Measurements from ENCODE around the gene PRDM8.
"Not testable (repeated sequence)": the region's sequence is repeated elsewhere in the genome, so short reads cannot be mapped to it uniquely, and the experiment has no call there.

Gene PRDM8

GRCh38 chr4:80231180-80231579, 33.9 kb downstream of the PRDM8 start:
- DNase-seq = no peak

- no peak for DNase-seq
These were observed 35.5 kb downstream of the PRDM8 start for GRCh38 chr4:80232707-80233370.

GRCh38 chr4:80233390-80233789, 36.1 kb downstream of the PRDM8 start:
- DNase-seq = no peak

GRCh38 chr4:80235451-80235850, 38.1 kb downstream of the PRDM8 start:
- no peak for DNase-seq

DNA sequence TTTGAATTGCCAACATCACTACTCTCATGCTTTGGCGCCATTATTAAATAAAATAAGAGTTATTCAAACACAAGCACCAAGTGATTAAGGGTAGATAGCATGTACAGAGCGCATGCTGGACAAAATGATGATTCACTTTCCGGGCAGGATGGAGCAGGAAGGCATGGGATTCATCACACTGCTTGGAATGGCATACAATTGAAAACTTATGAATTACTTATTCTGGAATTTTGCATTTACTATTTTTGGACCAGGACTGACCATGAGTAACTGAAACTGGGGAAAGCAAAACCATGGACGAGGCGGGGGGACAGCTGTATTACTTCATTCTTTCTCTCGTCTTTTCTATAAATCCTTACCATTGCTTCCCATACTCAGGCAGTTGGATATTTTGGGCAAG, 40.7 kb downstream of the PRDM8 start:
- no peak for DNase-seq

GRCh38 chr4:80239480-80240150, 42.3 kb downstream of the PRDM8 start:
- no peak for DNase-seq

- DNase-seq = no peak
These were observed 43.7 kb downstream of the PRDM8 start for GRCh38 chr4:80240976-80241375.

DNA sequence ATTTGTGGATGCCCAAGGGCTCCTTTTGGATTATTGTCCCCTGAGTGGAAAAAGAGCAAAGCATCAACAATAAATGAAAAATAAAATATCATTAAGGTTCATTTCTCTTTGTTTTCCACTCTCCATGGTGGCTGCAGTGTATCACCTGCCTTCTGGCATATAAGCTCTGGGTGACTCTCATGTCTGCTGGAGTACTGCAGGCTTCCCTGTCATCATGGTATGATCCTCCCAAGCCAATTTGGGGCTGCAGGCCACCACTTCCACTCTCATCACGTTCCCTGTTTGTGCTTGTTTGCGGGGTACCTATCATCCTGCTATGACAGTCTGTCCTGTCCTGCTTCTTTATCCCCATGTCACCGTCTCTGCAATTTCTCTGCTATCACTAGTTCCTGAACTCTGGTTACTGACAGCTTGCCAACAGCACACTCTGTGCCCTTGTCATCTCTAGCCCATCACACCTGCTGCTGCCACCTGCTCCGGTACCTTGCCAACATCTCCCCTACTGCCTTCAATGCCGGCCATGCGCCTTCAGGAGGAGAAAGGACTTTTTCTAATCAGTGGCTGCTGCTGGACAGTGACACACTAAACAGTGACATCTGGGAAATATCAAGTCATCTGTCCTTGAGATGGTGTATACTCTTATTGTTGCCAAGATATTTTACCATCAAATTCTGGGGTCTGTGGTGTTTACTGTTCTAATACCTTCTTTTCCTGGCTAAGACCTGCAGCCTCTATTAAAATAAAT, 46.1 kb downstream of the PRDM8 start:
- no peak for DNase-seq

GRCh38 chr4:80247484-80247883, 50.2 kb downstream of the PRDM8 start:
- DNase-seq = not testable (repeated sequence)

DNA sequence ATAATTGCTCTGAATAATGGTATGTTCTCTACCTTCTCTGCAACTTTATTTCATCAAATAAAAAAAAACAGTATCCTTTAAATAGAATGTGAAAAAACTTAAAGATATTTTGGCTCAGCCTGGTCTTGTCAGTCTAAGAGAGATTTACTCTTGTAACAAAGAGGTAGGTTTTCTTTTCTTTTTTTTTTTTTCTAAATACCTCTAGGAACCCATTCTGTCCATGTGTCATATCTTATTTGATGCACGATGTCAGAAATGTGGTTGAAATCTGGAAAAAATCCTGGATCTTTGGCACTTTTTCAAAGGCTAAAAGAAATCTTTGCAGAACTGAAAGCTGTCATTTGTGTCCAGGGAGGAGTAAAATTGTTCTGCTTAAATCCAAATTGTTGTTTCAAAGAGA, 51.8 kb downstream of the PRDM8 start:
- no peak for DNase-seq

- no peak for DNase-seq
These were observed 55.1 kb downstream of the PRDM8 start for GRCh38 chr4:80252427-80252826.

- no peak for DNase-seq
These were observed 55.6 kb downstream of the PRDM8 start for GRCh38 chr4:80252953-80253352.

GRCh38 chr4:80253510-80253909, 56.2 kb downstream of the PRDM8 start:
- no peak for DNase-seq
